ENCODE data around the gene SNX14.
A peak's percentile ranks its signal among the peaks of the same experiment; 100 is the strongest.

The SNX14 gene

GRCh38 chr6:85494547-85495536, 98.8 kb downstream of the SNX14 start:
- Histone ChIP-seq H3K27ac (ENCODE audit: low read depth, low read length) (no peak overlapping the region), H3K36me3 (ENCODE audit: insufficient read depth, low read length) (no peaks in the 10 kb centered on the region), H3K4me3 (ENCODE audit: low read depth in 1 of 2, low read length in 2 of 2) (no peak overlapping the region), H3K27me3 (ENCODE audit: control insufficient read depth in 1 of 2, insufficient read depth in 2 of 2, low read length in 2 of 2) (no peaks in the 10 kb centered on the region), H3K9ac (ENCODE audit: low read length) (no peak overlapping the region), H3K4me1 (ENCODE audit: insufficient read depth, low read length) (no peaks in the 10 kb centered on the region), H3K9me3 (ENCODE audit: low read length) (no peaks in the 10 kb centered on the region)

- H3K9me3 ChIP-seq (ENCODE audit: low read length): no peaks in the 10 kb centered on the region
- H3K27me3 ChIP-seq (ENCODE audit: control insufficient read depth in 1 of 2, insufficient read depth in 2 of 2, low read length in 2 of 2): no peaks in the 10 kb centered on the region
- H3K27ac ChIP-seq (ENCODE audit: low read depth, low read length): no peak overlapping the region
- no peaks in the 10 kb centered on the region for H3K4me1 ChIP-seq (ENCODE audit: insufficient read depth, low read length)
- H3K9ac ChIP-seq (ENCODE audit: low read length): no peak overlapping the region
- no peaks in the 10 kb centered on the region for H3K36me3 ChIP-seq (ENCODE audit: insufficient read depth, low read length)
- H3K4me3 ChIP-seq (ENCODE audit: low read depth in 1 of 2, low read length in 2 of 2): no peak overlapping the region
Observed at GRCh38 chr6:85493389-85493788, 100.3 kb downstream of the SNX14 start.

GRCh38 chr6:85490516-85491248, 103.0 kb downstream of the SNX14 start:
- H3K4me3 ChIP-seq (ENCODE audit: low read depth in 1 of 2, low read length in 2 of 2): no peak overlapping the region
- no peaks in the 10 kb centered on the region for H3K36me3 ChIP-seq (ENCODE audit: insufficient read depth, low read length)
- H3K27ac ChIP-seq (ENCODE audit: low read depth, low read length): no peak overlapping the region
- no peaks in the 10 kb centered on the region for H3K27me3 ChIP-seq (ENCODE audit: control insufficient read depth in 1 of 2, insufficient read depth in 2 of 2, low read length in 2 of 2)
- H3K9ac ChIP-seq (ENCODE audit: low read length): no peak overlapping the region
- H3K9me3 ChIP-seq (ENCODE audit: low read length): no peaks in the 10 kb centered on the region
- H3K4me1 ChIP-seq (ENCODE audit: insufficient read depth, low read length): no peaks in the 10 kb centered on the region

- H3K27me3 ChIP-seq (ENCODE audit: control insufficient read depth in 1 of 2, insufficient read depth in 2 of 2, low read length in 2 of 2): no peaks in the 10 kb centered on the region
- no peak overlapping the region for H3K27ac ChIP-seq (ENCODE audit: low read depth, low read length)
- H3K36me3 ChIP-seq (ENCODE audit: insufficient read depth, low read length): no peaks in the 10 kb centered on the region
- peaks cover 14% of the 10 kb centered on the region for H3K4me1 ChIP-seq (ENCODE audit: insufficient read depth, low read length)
- no peaks in the 10 kb centered on the region for H3K9me3 ChIP-seq (ENCODE audit: low read length)
- H3K4me3 ChIP-seq (ENCODE audit: low read depth in 1 of 2, low read length in 2 of 2): no peak overlapping the region
- no peak overlapping the region for H3K9ac ChIP-seq (ENCODE audit: low read length)
Observed at GRCh38 chr6:85484948-85485347, 108.7 kb downstream of the SNX14 start.

GRCh38 chr6:85483846-85484245, 109.8 kb downstream of the SNX14 start:
- H3K27ac ChIP-seq (ENCODE audit: low read depth, low read length): no peak overlapping the region
- H3K9ac ChIP-seq (ENCODE audit: low read length): no peak overlapping the region
- no peaks in the 10 kb centered on the region for H3K27me3 ChIP-seq (ENCODE audit: control insufficient read depth in 1 of 2, insufficient read depth in 2 of 2, low read length in 2 of 2)
- no peak overlapping the region for H3K4me3 ChIP-seq (ENCODE audit: low read depth in 1 of 2, low read length in 2 of 2)
- H3K36me3 ChIP-seq (ENCODE audit: insufficient read depth, low read length): no peaks in the 10 kb centered on the region
- no peaks in the 10 kb centered on the region for H3K9me3 ChIP-seq (ENCODE audit: low read length)
- peaks cover 14% of the 10 kb centered on the region for H3K4me1 ChIP-seq (ENCODE audit: insufficient read depth, low read length)

GRCh38 chr6:85482905-85483700, 110.6 kb downstream of the SNX14 start:
- Histone ChIP-seq H3K36me3 (ENCODE audit: insufficient read depth, low read length) (no peaks in the 10 kb centered on the region), H3K27me3 (ENCODE audit: control insufficient read depth in 1 of 2, insufficient read depth in 2 of 2, low read length in 2 of 2) (no peaks in the 10 kb centered on the region), H3K4me3 (ENCODE audit: low read depth in 1 of 2, low read length in 2 of 2) (peak overlapping the region in 1 of 2 donors; percentile 11), H3K4me1 (ENCODE audit: insufficient read depth, low read length) (peaks cover 14% of the 10 kb centered on the region), H3K9ac (ENCODE audit: low read length) (no peak overlapping the region), H3K9me3 (ENCODE audit: low read length) (no peaks in the 10 kb centered on the region), H3K27ac (ENCODE audit: low read depth, low read length) (no peak overlapping the region)

- Histone ChIP-seq H3K36me3 (ENCODE audit: insufficient read depth, low read length) (no peaks in the 10 kb centered on the region), H3K27ac (ENCODE audit: low read depth, low read length) (no peak overlapping the region), H3K9ac (ENCODE audit: low read length) (no peak overlapping the region), H3K4me3 (ENCODE audit: low read depth in 1 of 2, low read length in 2 of 2) (peak overlapping the region in 1 of 2 donors; percentile 11), H3K27me3 (ENCODE audit: control insufficient read depth in 1 of 2, insufficient read depth in 2 of 2, low read length in 2 of 2) (no peaks in the 10 kb centered on the region), H3K4me1 (ENCODE audit: insufficient read depth, low read length) (peaks cover 14% of the 10 kb centered on the region), H3K9me3 (ENCODE audit: low read length) (no peaks in the 10 kb centered on the region)
Observed at GRCh38 chr6:85482206-85482904, 111.3 kb downstream of the SNX14 start.

- Histone ChIP-seq H3K9ac (ENCODE audit: low read length) (no peak overlapping the region), H3K9me3 (ENCODE audit: low read length) (no peaks in the 10 kb centered on the region), H3K4me1 (ENCODE audit: insufficient read depth, low read length) (peaks cover 14% of the 10 kb centered on the region), H3K36me3 (ENCODE audit: insufficient read depth, low read length) (no peaks in the 10 kb centered on the region), H3K27me3 (ENCODE audit: control insufficient read depth in 1 of 2, insufficient read depth in 2 of 2, low read length in 2 of 2) (no peaks in the 10 kb centered on the region), H3K4me3 (ENCODE audit: low read depth in 1 of 2, low read length in 2 of 2) (no peak overlapping the region), H3K27ac (ENCODE audit: low read depth, low read length) (no peak overlapping the region)
Observed at GRCh38 chr6:85479208-85479607, 114.5 kb downstream of the SNX14 start.

GRCh38 chr6:85476532-85476931, 117.1 kb downstream of the SNX14 start:
- no peaks in the 10 kb centered on the region for H3K27me3 ChIP-seq (ENCODE audit: control insufficient read depth in 1 of 2, insufficient read depth in 2 of 2, low read length in 2 of 2)
- H3K4me1 ChIP-seq (ENCODE audit: insufficient read depth, low read length): no peaks in the 10 kb centered on the region
- no peaks in the 10 kb centered on the region for H3K36me3 ChIP-seq (ENCODE audit: insufficient read depth, low read length)
- no peaks in the 10 kb centered on the region for H3K9me3 ChIP-seq (ENCODE audit: low read length)
- no peak overlapping the region for H3K4me3 ChIP-seq (ENCODE audit: low read depth in 1 of 2, low read length in 2 of 2)
- no peak overlapping the region for H3K27ac ChIP-seq (ENCODE audit: low read depth, low read length)
- H3K9ac ChIP-seq (ENCODE audit: low read length): no peak overlapping the region

- Histone ChIP-seq H3K4me3 (ENCODE audit: low read depth in 1 of 2, low read length in 2 of 2) (no peak overlapping the region), H3K9me3 (ENCODE audit: low read length) (no peaks in the 10 kb centered on the region), H3K9ac (ENCODE audit: low read length) (no peak overlapping the region), H3K27me3 (ENCODE audit: control insufficient read depth in 1 of 2, insufficient read depth in 2 of 2, low read length in 2 of 2) (no peaks in the 10 kb centered on the region), H3K36me3 (ENCODE audit: insufficient read depth, low read length) (no peaks in the 10 kb centered on the region), H3K27ac (ENCODE audit: low read depth, low read length) (no peak overlapping the region), H3K4me1 (ENCODE audit: insufficient read depth, low read length) (no peaks in the 10 kb centered on the region)
Observed at GRCh38 chr6:85473748-85474147, 119.9 kb downstream of the SNX14 start.

Measured in muscle layer of colon (tissue), 2 donors.